Suprapubic skin (tissue), 4 donors: ENCODE results near the gene ABLIM3.

Experiments used
- CTCF ChIP-seq, 2 donors: fragments of 200-600 bp in 1 of 2; fragments of 450-650 bp in 1 of 2; sonication (generic) in 1 of 2; IDR thresholded peaks; one replicate each; pipeline ENCODE4 v1.5.1; 2016 to 2019; ENCODE audit warnings: antibody characterized with exemption in 2 of 2, mild to moderate bottlenecking in 1 of 2, moderate library complexity in 1 of 2
- POLR2A ChIP-seq, 2 donors: fragments of 450-650 bp; IDR thresholded peaks; one replicate each; pipeline ENCODE4 v1.6.1; 2017; ENCODE audit warnings: antibody characterized with exemption in 2 of 2, mild to moderate bottlenecking in 2 of 2, moderate library complexity in 2 of 2
- POLR2AphosphoS5 ChIP-seq, 3 donors: sonication (generic); formaldehyde crosslinking; IDR thresholded peaks; one replicate each; pipeline ENCODE4 v1.6.1; 2017; ENCODE audit warnings: antibody characterized with exemption in 3 of 3

- no peak for TF ChIP-seq CTCF (IDR thresholded peaks at IDR 0.05)
- no peak for TF ChIP-seq POLR2AphosphoS5 (IDR thresholded peaks at IDR 0.05)
- no peak for TF ChIP-seq POLR2A (IDR thresholded peaks at IDR 0.05)
These were observed 159.1 kb downstream of the ABLIM3 start for GRCh38 chr5:149300441-149300840.
